ENCODE data around the gene AHSA1.

The AHSA1 gene

GRCh38 chr14:77473921-77474320, 16.0 kb downstream of the AHSA1 start:
- no peak for DNase-seq (ENCODE audit: low read depth)

- no peak for DNase-seq (ENCODE audit: low read depth)
These were observed 16.7 kb downstream of the AHSA1 start for GRCh38 chr14:77474479-77475177.

- no peak for DNase-seq (ENCODE audit: low read depth)
These were observed 17.7 kb downstream of the AHSA1 start for GRCh38 chr14:77475432-77476115.

- DNase-seq (ENCODE audit: low read depth), result no peak
These were observed 20.1 kb downstream of the AHSA1 start for GRCh38 chr14:77478029-77478428.

GRCh38 chr14:77478796-77479195, 20.9 kb downstream of the AHSA1 start:
- DNase-seq (ENCODE audit: low read depth), result no peak

GRCh38 chr14:77482422-77482821, 24.5 kb downstream of the AHSA1 start:
- no peak for DNase-seq (ENCODE audit: low read depth)

GRCh38 chr14:77485256-77485655, 27.4 kb downstream of the AHSA1 start:
- DNase-seq (ENCODE audit: low read depth), result no peak

GRCh38 chr14:77485901-77486678, 28.2 kb downstream of the AHSA1 start:
- DNase-seq (ENCODE audit: low read depth), result peak; percentile 85

GRCh38 chr14:77488558-77488957, 30.7 kb downstream of the AHSA1 start:
- DNase-seq (ENCODE audit: low read depth), result no peak

- no peak for DNase-seq (ENCODE audit: low read depth)
These were observed 31.1 kb downstream of the AHSA1 start for GRCh38 chr14:77489041-77489440.

GRCh38 chr14:77490347-77490986, 32.6 kb downstream of the AHSA1 start:
- DNase-seq (ENCODE audit: low read depth), result no peak

GRCh38 chr14:77491056-77491455, 33.2 kb downstream of the AHSA1 start:
- no peak for DNase-seq (ENCODE audit: low read depth)

GRCh38 chr14:77495334-77495733, 37.4 kb downstream of the AHSA1 start:
- DNase-seq (ENCODE audit: low read depth), result no peak

- DNase-seq (ENCODE audit: low read depth), result peak; percentile 39
These were observed 40.5 kb downstream of the AHSA1 start, which contains the start of gene ISM2 for GRCh38 chr14:77498120-77498979. TSS of gene ISM2 (minus strand) at chr14:77498816. CDS start at chr14:77498793, 23 bp downstream.

- no peak for DNase-seq (ENCODE audit: low read depth)
These were observed 41.2 kb downstream of the AHSA1 start for GRCh38 chr14:77498984-77499527.

GRCh38 chr14:77502109-77502782, 44.4 kb downstream of the AHSA1 start:
- DNase-seq (ENCODE audit: low read depth), result no peak

- DNase-seq (ENCODE audit: low read depth), result no peak
These were observed 45.2 kb downstream of the AHSA1 start for GRCh38 chr14:77503138-77503537.

GRCh38 chr14:77505031-77505430, 47.1 kb downstream of the AHSA1 start:
- no peak for DNase-seq (ENCODE audit: low read depth)

GRCh38 chr14:77507762-77508161, 49.9 kb downstream of the AHSA1 start:
- no peak for DNase-seq (ENCODE audit: low read depth)

- DNase-seq (ENCODE audit: low read depth), result peak; percentile 97
These were observed 50.4 kb downstream of the AHSA1 start for GRCh38 chr14:77508249-77508648.

Measured in iris pigment epithelial cell (primary cell).